ENCODE data around the gene VIT.

DNA sequence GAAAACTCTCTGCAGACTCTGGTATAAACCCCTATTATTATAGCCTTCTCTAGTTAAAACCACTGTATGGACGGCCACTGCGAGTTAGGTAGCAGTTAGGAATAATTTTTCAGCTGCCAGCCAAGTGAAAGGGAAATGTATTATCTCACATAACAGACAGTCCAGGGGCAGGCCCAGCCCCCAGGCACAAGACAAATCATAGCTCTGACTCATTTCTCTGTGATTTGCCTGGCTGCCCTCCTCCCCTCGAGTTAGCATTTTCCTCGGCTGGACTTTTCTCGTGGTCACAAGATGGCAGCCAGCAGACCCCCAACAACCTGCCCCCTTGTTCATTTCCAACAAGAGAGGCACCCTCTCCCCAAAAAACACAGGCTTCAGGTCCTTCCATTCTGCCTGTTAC is 10.5 kb downstream of the VIT start:
- TF ChIP-seq, protein P1, sequence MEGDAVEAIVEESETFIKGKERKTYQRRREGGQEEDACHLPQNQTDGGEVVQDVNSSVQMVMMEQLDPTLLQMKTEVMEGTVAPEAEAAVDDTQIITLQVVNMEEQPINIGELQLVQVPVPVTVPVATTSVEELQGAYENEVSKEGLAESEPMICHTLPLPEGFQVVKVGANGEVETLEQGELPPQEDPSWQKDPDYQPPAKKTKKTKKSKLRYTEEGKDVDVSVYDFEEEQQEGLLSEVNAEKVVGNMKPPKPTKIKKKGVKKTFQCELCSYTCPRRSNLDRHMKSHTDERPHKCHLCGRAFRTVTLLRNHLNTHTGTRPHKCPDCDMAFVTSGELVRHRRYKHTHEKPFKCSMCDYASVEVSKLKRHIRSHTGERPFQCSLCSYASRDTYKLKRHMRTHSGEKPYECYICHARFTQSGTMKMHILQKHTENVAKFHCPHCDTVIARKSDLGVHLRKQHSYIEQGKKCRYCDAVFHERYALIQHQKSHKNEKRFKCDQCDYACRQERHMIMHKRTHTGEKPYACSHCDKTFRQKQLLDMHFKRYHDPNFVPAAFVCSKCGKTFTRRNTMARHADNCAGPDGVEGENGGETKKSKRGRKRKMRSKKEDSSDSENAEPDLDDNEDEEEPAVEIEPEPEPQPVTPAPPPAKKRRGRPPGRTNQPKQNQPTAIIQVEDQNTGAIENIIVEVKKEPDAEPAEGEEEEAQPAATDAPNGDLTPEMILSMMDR (IDR thresholded peaks at IDR 0.05; ENCODE audit: low read length): no peak
- TF ChIP-seq EZH2 (optimal IDR thresholded peaks at IDR 0.05; ENCODE audit: low read depth, low read length): no peak
